ENCODE data around the gene TWSG1. TPM values are rescaled to one million over a fixed set of nuclear protein-coding genes. Genes with fewer than 3 reads are reported as not detected.
"Not testable (repeated sequence)": the region's sequence is repeated elsewhere in the genome, so short reads cannot be mapped to it uniquely, and the experiment has no call there.

TWSG1 gene
- total and polyA plus RNA-seq, 4 donors = 51.7 to 148 (median 90.2) TPM

GRCh38 chr18:9419956-9420631 lies 85.5 kb downstream of the TWSG1 start:
- Histone ChIP-seq H3K27ac (ENCODE audit: low read depth in 1 of 2, low read length in 2 of 2) (no peak overlapping the region), H3K27me3 (ENCODE audit: control insufficient read depth in 1 of 2, insufficient read depth in 2 of 2, low read length in 1 of 2) (no peaks in the 10 kb centered on the region), H3K9me3 (ENCODE audit: control insufficient read depth, low read length) (no peaks in the 10 kb centered on the region), H3K36me3 (ENCODE audit: control insufficient read depth in 1 of 2, insufficient read depth in 2 of 2, low read length in 1 of 2) (no peaks in the 10 kb centered on the region), H3K4me1 (ENCODE audit: control insufficient read depth in 1 of 2, insufficient read depth in 2 of 2, low read length in 2 of 2) (no peaks in the 10 kb centered on the region), H3K4me3 (ENCODE audit: low read length in 2 of 2) (no peak overlapping the region)
- intact Hi-C loops (cut with DNase I) = no loop called here
- WGBS, 2 donors = 73 to 76% methylated on average over 5 of the region's 5 CpGs
- no peak for DNase-seq
- no peak for ATAC-seq (ENCODE audit: low FRiP score)

DNA sequence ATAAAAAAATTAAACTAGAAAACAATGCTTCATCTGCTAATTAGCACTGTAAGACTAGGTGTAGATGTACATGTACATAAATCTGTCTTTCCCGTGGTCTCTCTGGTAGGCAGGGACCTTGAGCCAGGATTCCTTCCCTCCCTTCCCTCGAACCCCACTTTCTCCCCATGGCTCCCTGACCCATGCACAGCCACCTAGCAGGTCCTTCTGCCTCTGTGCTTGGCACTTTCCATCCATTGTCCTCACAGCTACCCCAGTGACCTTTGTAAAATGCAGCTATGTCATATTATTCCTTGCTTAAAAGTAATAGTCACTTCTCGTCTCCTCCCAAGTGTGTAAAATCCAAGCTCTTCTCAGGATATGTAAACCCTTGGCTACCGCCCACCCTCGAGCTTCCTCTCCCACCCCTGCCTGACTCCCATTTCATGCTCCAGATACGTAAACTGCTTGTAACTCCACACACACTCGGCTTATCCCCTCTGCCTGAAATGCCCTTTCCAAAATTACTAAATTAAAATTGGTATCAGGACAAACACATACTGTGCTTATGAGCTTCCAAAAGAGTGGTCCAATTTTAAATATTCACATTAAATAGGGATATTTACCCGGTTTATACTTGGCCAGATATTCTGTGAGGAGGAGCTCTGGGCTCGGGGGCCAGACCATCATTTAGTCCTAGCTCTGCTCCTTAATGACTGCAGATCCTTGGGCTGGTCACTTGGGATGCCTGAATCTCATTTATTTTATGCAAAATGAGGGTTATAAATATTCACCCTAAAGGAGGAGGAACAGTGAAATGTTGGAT lies 86.7 kb downstream of the TWSG1 start:
- intact Hi-C loops (cut with DNase I) = no loop called here
- no peaks in the 10 kb centered on the region for H3K4me1 ChIP-seq (ENCODE audit: control insufficient read depth in 1 of 2, insufficient read depth in 2 of 2, low read length in 2 of 2)

DNA sequence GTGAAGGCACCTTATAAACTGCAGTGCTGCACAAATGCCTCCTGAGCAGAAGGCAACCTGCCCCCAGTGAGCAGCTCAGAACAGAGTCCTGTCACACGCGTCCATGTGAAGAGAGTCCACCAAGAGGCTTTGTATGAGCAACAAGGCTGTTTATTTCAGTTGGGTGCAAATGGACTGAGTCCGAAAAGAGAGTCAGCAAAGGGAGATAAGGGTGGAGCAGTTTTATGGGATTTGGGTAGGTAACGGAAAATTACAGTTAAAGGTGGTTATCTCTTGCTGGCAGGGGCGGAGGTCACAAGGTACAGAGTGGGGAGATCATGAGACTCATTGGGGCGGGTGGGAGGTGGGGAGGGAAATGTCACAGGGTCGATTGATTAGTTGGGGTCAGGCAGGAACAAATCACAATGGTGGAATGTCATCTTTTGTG lies 87.3 kb downstream of the TWSG1 start:
- H3K36me3 ChIP-seq (ENCODE audit: control insufficient read depth in 1 of 2, insufficient read depth in 2 of 2, low read length in 1 of 2) = no peaks in the 10 kb centered on the region
- WGBS, 2 donors = 88 to 90% methylated on average over 7 of the region's 7 CpGs
- no peak for DNase-seq
- H3K9me3 ChIP-seq (ENCODE audit: control insufficient read depth, low read length) = no peaks in the 10 kb centered on the region
- H3K27ac ChIP-seq (ENCODE audit: low read depth in 1 of 2, low read length in 2 of 2) = no peak overlapping the region
- no peaks in the 10 kb centered on the region for H3K4me1 ChIP-seq (ENCODE audit: control insufficient read depth in 1 of 2, insufficient read depth in 2 of 2, low read length in 2 of 2)
- intact Hi-C loops (cut with DNase I) = no loop called here
- no peak overlapping the region for H3K4me3 ChIP-seq (ENCODE audit: low read length in 2 of 2)
- H3K27me3 ChIP-seq (ENCODE audit: control insufficient read depth in 1 of 2, insufficient read depth in 2 of 2, low read length in 1 of 2) = no peaks in the 10 kb centered on the region
- no peak for ATAC-seq (ENCODE audit: low FRiP score)

More for the DNA sequence above, 86.7 kb downstream of the TWSG1 start:
- 87 to 89% methylated on average over 9 of the region's 9 CpGs for WGBS, 2 donors
- no peak for DNase-seq
- Histone ChIP-seq H3K4me3 (ENCODE audit: low read length in 2 of 2) (no peak overlapping the region), H3K9me3 (ENCODE audit: control insufficient read depth, low read length) (no peaks in the 10 kb centered on the region), H3K36me3 (ENCODE audit: control insufficient read depth in 1 of 2, insufficient read depth in 2 of 2, low read length in 1 of 2) (no peaks in the 10 kb centered on the region), H3K27me3 (ENCODE audit: control insufficient read depth in 1 of 2, insufficient read depth in 2 of 2, low read length in 1 of 2) (no peaks in the 10 kb centered on the region), H3K27ac (ENCODE audit: low read depth in 1 of 2, low read length in 2 of 2) (no peak overlapping the region)
- no peak for ATAC-seq (ENCODE audit: low FRiP score)

DNA sequence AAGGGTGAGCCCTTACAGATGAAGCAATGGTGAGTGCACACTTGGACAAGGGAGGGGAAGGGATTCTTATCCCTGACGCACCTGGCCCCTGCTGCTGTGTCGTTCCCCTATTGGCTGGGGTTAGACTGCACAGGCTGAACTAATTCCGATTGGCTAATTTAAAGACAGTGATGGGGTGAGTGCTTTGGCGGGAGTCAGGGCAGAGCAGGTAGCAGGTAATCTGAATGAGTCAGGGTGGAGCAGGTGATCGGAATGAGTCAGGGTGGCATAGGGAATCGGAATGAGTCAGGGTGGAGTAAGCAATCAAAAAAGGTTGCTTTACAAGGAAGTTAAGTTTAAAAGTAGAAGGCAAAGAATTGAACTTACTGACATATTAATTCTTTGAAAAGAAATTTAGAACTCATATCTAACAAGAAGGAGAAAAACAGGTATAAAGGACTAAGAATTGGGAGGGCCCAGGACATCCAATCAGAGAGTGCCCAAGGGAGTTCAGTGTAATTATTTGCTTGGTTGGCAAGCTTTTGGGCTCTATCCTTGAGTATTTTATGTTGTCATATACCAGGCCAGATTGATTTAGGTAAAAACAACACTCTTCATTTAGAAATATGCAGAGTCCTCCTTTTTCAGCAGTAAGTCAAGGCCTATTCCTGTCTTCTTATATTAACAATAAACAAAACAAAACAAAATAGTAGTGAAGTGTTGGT lies 88.4 kb downstream of the TWSG1 start:
- ATAC-seq (ENCODE audit: low FRiP score) (no peak), DNase-seq (no peak)
- intact Hi-C loops (cut with DNase I) = no loop called here
- WGBS, 2 donors = 96 to 97% methylated on average over 6 of the region's 6 CpGs
- no peaks in the 10 kb centered on the region for H3K36me3 ChIP-seq (ENCODE audit: control insufficient read depth in 1 of 2, insufficient read depth in 2 of 2, low read length in 1 of 2)
- H3K4me3 ChIP-seq (ENCODE audit: low read length in 2 of 2) = no peak overlapping the region
- no peaks in the 10 kb centered on the region for H3K4me1 ChIP-seq (ENCODE audit: control insufficient read depth in 1 of 2, insufficient read depth in 2 of 2, low read length in 2 of 2)
- no peaks in the 10 kb centered on the region for H3K9me3 ChIP-seq (ENCODE audit: control insufficient read depth, low read length)
- no peaks in the 10 kb centered on the region for H3K27me3 ChIP-seq (ENCODE audit: control insufficient read depth in 1 of 2, insufficient read depth in 2 of 2, low read length in 1 of 2)
- H3K27ac ChIP-seq (ENCODE audit: low read depth in 1 of 2, low read length in 2 of 2) = no peak overlapping the region

DNA sequence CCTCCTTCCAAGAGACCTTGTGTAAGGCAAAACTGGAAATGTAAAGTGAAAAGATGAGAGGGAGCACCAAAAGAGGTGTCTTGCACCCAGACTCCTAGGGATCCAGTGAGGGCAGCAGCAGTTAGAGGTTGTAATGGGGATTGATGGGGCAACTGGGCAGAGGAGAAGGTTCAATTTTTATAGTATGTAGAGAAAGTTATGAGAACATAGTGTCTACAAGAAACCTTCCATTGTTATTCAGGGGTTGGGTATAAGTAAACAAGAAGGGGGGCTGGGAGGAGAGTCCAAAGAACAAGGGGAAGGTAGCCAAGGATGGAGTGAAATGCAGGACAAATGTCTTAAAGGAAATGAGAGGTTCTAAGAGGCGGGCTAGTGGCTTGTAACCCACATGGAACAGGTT lies 89.1 kb downstream of the TWSG1 start:
- H3K4me3 ChIP-seq (ENCODE audit: low read length in 2 of 2); H3K9me3 ChIP-seq (ENCODE audit: control insufficient read depth, low read length); ATAC-seq (ENCODE audit: low FRiP score); H3K27me3 ChIP-seq (ENCODE audit: control insufficient read depth in 1 of 2, insufficient read depth in 2 of 2, low read length in 1 of 2); intact Hi-C loops (cut with DNase I); H3K36me3 ChIP-seq (ENCODE audit: control insufficient read depth in 1 of 2, insufficient read depth in 2 of 2, low read length in 1 of 2); DNase-seq; H3K27ac ChIP-seq (ENCODE audit: low read depth in 1 of 2, low read length in 2 of 2); H3K4me1 ChIP-seq (ENCODE audit: control insufficient read depth in 1 of 2, insufficient read depth in 2 of 2, low read length in 2 of 2): not testable (repeated sequence)
- WGBS, 2 donors = 94% methylated on average over 1 of the region's 1 CpG

DNA sequence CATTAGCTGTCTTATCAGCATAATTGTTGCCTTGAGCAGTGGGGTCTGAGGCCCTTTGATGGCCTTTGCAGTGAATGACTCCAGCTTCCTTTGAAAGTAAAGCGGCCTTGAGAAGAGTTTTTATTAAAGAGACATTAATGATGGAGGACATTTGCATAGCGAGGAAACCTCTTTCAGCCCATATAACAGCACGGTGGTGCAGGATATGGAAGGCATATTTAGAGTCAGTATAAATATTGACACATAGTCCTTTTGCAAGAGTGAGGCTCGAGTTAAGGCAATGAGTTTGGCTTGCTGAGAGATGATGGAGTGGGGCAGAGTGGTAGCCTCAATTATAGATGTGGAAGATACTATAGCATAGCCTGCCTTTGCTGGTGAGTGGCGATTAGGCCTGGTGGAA lies 89.7 kb downstream of the TWSG1 start:
- H3K4me1 ChIP-seq (ENCODE audit: control insufficient read depth in 1 of 2, insufficient read depth in 2 of 2, low read length in 2 of 2); H3K36me3 ChIP-seq (ENCODE audit: control insufficient read depth in 1 of 2, insufficient read depth in 2 of 2, low read length in 1 of 2); intact Hi-C loops (cut with DNase I); H3K9me3 ChIP-seq (ENCODE audit: control insufficient read depth, low read length); H3K27me3 ChIP-seq (ENCODE audit: control insufficient read depth in 1 of 2, insufficient read depth in 2 of 2, low read length in 1 of 2); H3K27ac ChIP-seq (ENCODE audit: low read depth in 1 of 2, low read length in 2 of 2); H3K4me3 ChIP-seq (ENCODE audit: low read length in 2 of 2); ATAC-seq (ENCODE audit: low FRiP score); DNase-seq: not testable (repeated sequence)
- 86 to 90% methylated on average over 5 of the region's 5 CpGs for WGBS, 2 donors

DNA sequence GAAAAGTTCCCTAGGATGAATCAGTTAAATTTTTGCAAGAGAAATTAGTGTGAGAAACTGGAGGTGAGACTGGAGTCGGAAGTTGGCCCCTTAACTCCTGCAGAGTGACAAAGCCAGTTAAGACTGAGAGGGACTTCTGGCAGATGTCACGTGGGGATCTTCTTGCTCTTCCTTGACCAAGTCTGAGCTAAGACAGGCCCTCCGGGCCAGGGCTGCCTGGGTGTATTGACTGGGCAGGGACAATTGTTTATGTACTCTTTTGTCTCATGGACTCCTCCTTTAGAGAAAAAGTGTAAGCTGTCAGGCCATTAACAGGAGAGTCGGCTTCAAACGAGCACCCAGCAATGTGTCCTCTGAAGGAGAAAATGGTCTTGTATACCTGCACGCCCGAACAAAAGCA lies 92.2 kb downstream of the TWSG1 start:
- DNase-seq = no peak
- intact Hi-C loops (cut with DNase I) = no loop called here
- Histone ChIP-seq H3K36me3 (ENCODE audit: control insufficient read depth in 1 of 2, insufficient read depth in 2 of 2, low read length in 1 of 2) (no peaks in the 10 kb centered on the region), H3K9me3 (ENCODE audit: control insufficient read depth, low read length) (no peaks in the 10 kb centered on the region), H3K27ac (ENCODE audit: low read depth in 1 of 2, low read length in 2 of 2) (no peak overlapping the region), H3K27me3 (ENCODE audit: control insufficient read depth in 1 of 2, insufficient read depth in 2 of 2, low read length in 1 of 2) (no peaks in the 10 kb centered on the region), H3K4me3 (ENCODE audit: low read length in 2 of 2) (no peak overlapping the region), H3K4me1 (ENCODE audit: control insufficient read depth in 1 of 2, insufficient read depth in 2 of 2, low read length in 2 of 2) (no peaks in the 10 kb centered on the region)
- no peak for ATAC-seq (ENCODE audit: low FRiP score)
- WGBS, 2 donors = 92 to 93% methylated on average over 7 of the region's 7 CpGs

GRCh38 chr18:9428301-9428706 lies 93.7 kb downstream of the TWSG1 start:
- no peak for ATAC-seq (ENCODE audit: low FRiP score)
- no peak overlapping the region for H3K27ac ChIP-seq (ENCODE audit: low read depth in 1 of 2, low read length in 2 of 2)

More at GRCh38 chr18:9428301-9428706, 93.7 kb downstream of the TWSG1 start:
- Histone ChIP-seq H3K36me3 (ENCODE audit: control insufficient read depth in 1 of 2, insufficient read depth in 2 of 2, low read length in 1 of 2) (no peaks in the 10 kb centered on the region), H3K4me1 (ENCODE audit: control insufficient read depth in 1 of 2, insufficient read depth in 2 of 2, low read length in 2 of 2) (no peaks in the 10 kb centered on the region), H3K27me3 (ENCODE audit: control insufficient read depth in 1 of 2, insufficient read depth in 2 of 2, low read length in 1 of 2) (no peaks in the 10 kb centered on the region), H3K9me3 (ENCODE audit: control insufficient read depth, low read length) (no peaks in the 10 kb centered on the region), H3K4me3 (ENCODE audit: low read length in 2 of 2) (no peak overlapping the region)
- intact Hi-C loops (cut with DNase I) = no loop called here
- 91% methylated on average over 11 of the region's 11 CpGs for WGBS, 2 donors
- no peak for DNase-seq

Measured in aorta (tissue), 5 donors.